H1 (cell line): ENCODE measurements around the gene TSPAN32. TPM values are rescaled to one million over a fixed set of nuclear protein-coding genes. Genes with fewer than 3 reads are reported as not detected.

Experiments used
- CTCF ChIA-PET: fragments of 300-600 bp; sonication (Branson Sonifier 250); formaldehyde crosslinking; loops from one replicate; lab custom pipeline; 2021; ENCODE audit not compliant: partially characterized antibody; lab: Charles Lee
- POLR2A ChIA-PET: fragments of 300-600 bp; sonication (Branson Sonifier 250); formaldehyde crosslinking; loops from one replicate; lab custom pipeline; 2021; ENCODE audit warnings: inconsistent platforms; ENCODE audit not compliant: partially characterized antibody; lab: Charles Lee
- DNase-seq, 2 experiments: peaks; one replicate each; pipeline versions ENCODE4 v3.0.0 to v3.0.0-alpha.2; 2010 to 2022; ENCODE audit warnings: low spot score in 2 of 2, low read depth in 1 of 2, mixed read lengths in 1 of 2
- FAIRE-seq: peaks from 2 replicates; lab custom pipeline; 2011; peaks lifted over from hg19 to GRCh38; lab: Jason Lieb, UNC
- H2AFZ ChIP-seq: 2 replicates; pipeline ENCODE4 v1.8.1; 2012; ENCODE audit warnings: low read length, inconsistent platforms
- H2AK5ac ChIP-seq: 2 replicates; pipeline ENCODE4 v1.6.1; 2013; ENCODE audit warnings: low read depth, low read length
- H2BK120ac ChIP-seq: replicated peaks from 2 replicates; pipeline ENCODE3; 2013; ENCODE audit warnings: low read depth, low read length, inconsistent platforms
- H2BK12ac ChIP-seq: 2 replicates; pipeline ENCODE4 v1.6.1; 2013; ENCODE audit warnings: low read depth, low read length
- H2BK15ac ChIP-seq: 2 replicates; pipeline ENCODE4 v1.6.1; 2013; ENCODE audit warnings: low read length
- H2BK20ac ChIP-seq: 2 replicates; pipeline ENCODE4 v1.6.1; 2013; ENCODE audit warnings: low read length
- H2BK5ac ChIP-seq: 2 replicates; pipeline ENCODE4 v1.6.1; 2013; ENCODE audit warnings: low read depth, low read length
- H3K14ac ChIP-seq: 2 replicates; pipeline ENCODE4 v1.6.1; 2013; ENCODE audit warnings: inconsistent platforms; ENCODE audit not compliant: insufficient read length
- H3K18ac ChIP-seq: 2 replicates; pipeline ENCODE4 v1.6.1; 2013; ENCODE audit warnings: low read length; ENCODE audit errors: extremely low read depth
- H3K23ac ChIP-seq: 2 replicates; pipeline ENCODE4 v1.6.1; 2013; ENCODE audit warnings: inconsistent platforms; ENCODE audit not compliant: insufficient read length
- H3K23me2 ChIP-seq: 2 replicates; pipeline ENCODE4 v1.6.1; 2013; ENCODE audit warnings: low read depth, low read length
- H3K27ac ChIP-seq: 2 replicates; pipeline ENCODE4 v1.6.1; 2011; ENCODE audit warnings: low read depth, low read length, inconsistent platforms
- H3K27me3 ChIP-seq, 4 experiments: replicated peaks in 1 of 4; 1 replicate in 1 of 4; 2 replicates in 3 of 4; pipeline versions ENCODE4 v1.6.1 to v1.8.1; 2011 to 2013; ENCODE audit warnings: low read length in 3 of 4, mild to moderate bottlenecking in 3 of 4, inconsistent platforms in 2 of 4, mixed read lengths in 2 of 4, moderate library complexity in 1 of 4; ENCODE audit not compliant: control insufficient read depth in 3 of 4, insufficient read depth in 3 of 4; ENCODE audit errors: extremely low read depth in 1 of 4
- H3K36me3 ChIP-seq, 4 experiments: 2 replicates each; pipeline versions ENCODE4 v1.6.1 to v1.8.1; 2011 to 2013; ENCODE audit warnings: mild to moderate bottlenecking in 4 of 4, low read length in 3 of 4, moderate library complexity in 2 of 4, control low read depth in 1 of 4, inconsistent platforms in 1 of 4; ENCODE audit not compliant: insufficient read depth in 4 of 4, control insufficient read depth in 2 of 4
- H3K4ac ChIP-seq: replicated peaks from 2 replicates; pipeline ENCODE3; 2013; ENCODE audit warnings: low read length, low read depth, mixed read lengths, inconsistent platforms; ENCODE audit not compliant: insufficient read length
- H3K4me1 ChIP-seq, 4 experiments: replicated peaks in 1 of 4; 1 replicate in 1 of 4; 2 replicates in 3 of 4; pipeline versions ENCODE4 v1.6.1 to v1.8.1; 2011 to 2013; ENCODE audit warnings: low read length in 3 of 4, inconsistent platforms in 2 of 4, mixed read lengths in 1 of 4; ENCODE audit not compliant: insufficient read depth in 4 of 4, control insufficient read depth in 3 of 4
- H3K4me2 ChIP-seq, 2 experiments: 2 replicates each; pipeline versions ENCODE4 v1.6.1 to v1.8.1; 2011 to 2013; ENCODE audit warnings: low read depth in 2 of 2, low read length in 2 of 2, control low read depth in 1 of 2, inconsistent platforms in 1 of 2, mild to moderate bottlenecking in 1 of 2; ENCODE audit not compliant: insufficient read depth in 1 of 2
- H3K4me3 ChIP-seq, 4 experiments: fragments of 200-600, 300-600 bp in 1 of 4; sonication (generic), shearing (Covaris generic), sonication (Bioruptor Twin) in 1 of 4; 2 replicates each; pipeline versions ENCODE4 v1.5.1 to v1.8.1; 2011 to 2016; ENCODE audit warnings: low read length in 4 of 4, low read depth in 3 of 4, control low read depth in 2 of 4, inconsistent platforms in 2 of 4, mild to moderate bottlenecking in 2 of 4, mixed read lengths in 1 of 4, moderate library complexity in 1 of 4; ENCODE audit not compliant: insufficient read depth in 2 of 4; ENCODE audit errors: extremely low read depth in 1 of 4
- H3K56ac ChIP-seq: replicated peaks from 2 replicates; pipeline ENCODE3; 2013; ENCODE audit warnings: low read depth, mild to moderate bottlenecking, mixed read lengths, low read length, inconsistent platforms; ENCODE audit not compliant: insufficient read length
- H3K79me1 ChIP-seq: 2 replicates; pipeline ENCODE4 v1.6.1; 2013; ENCODE audit warnings: low read depth, low read length, control low read depth
- H3K79me2 ChIP-seq, 2 experiments: 2 replicates each; pipeline versions ENCODE4 v1.6.1 to v1.8.1; 2012 to 2013; ENCODE audit warnings: low read length in 2 of 2, mild to moderate bottlenecking in 2 of 2, inconsistent platforms in 1 of 2; ENCODE audit not compliant: insufficient read depth in 2 of 2, control insufficient read depth in 1 of 2
- H3K9ac ChIP-seq, 4 experiments: replicated peaks in 1 of 4; 1 replicate in 1 of 4; 2 replicates in 3 of 4; pipeline versions ENCODE4 v1.6.1 to v1.8.1; 2011 to 2013; ENCODE audit warnings: low read depth in 3 of 4, low read length in 3 of 4, control low read depth in 2 of 4, mild to moderate bottlenecking in 2 of 4, moderate library complexity in 2 of 4, inconsistent platforms in 1 of 4; ENCODE audit errors: extremely low read depth in 1 of 4
- H3K9me3 ChIP-seq, 2 experiments: 2 replicates each; pipeline versions ENCODE4 v1.6.1 to v1.8.1; 2012 to 2013; ENCODE audit warnings: mild to moderate bottlenecking in 2 of 2, moderate library complexity in 2 of 2, control low read depth in 1 of 2, inconsistent platforms in 1 of 2, low read depth in 1 of 2, low read length in 1 of 2, mixed read lengths in 1 of 2; ENCODE audit not compliant: insufficient read depth in 2 of 2
- H4K20me1 ChIP-seq, 2 experiments: replicated peaks in 1 of 2; 2 replicates each; pipeline versions ENCODE3 to v1.8.1; 2011 to 2013; ENCODE audit warnings: inconsistent platforms in 2 of 2, low read length in 2 of 2, mild to moderate bottlenecking in 1 of 2; ENCODE audit not compliant: insufficient read depth in 2 of 2, control insufficient read depth in 1 of 2
- H4K5ac ChIP-seq: 2 replicates; pipeline ENCODE4 v1.6.1; 2013; ENCODE audit warnings: low read length, low read depth, mixed read lengths, inconsistent platforms; ENCODE audit not compliant: insufficient read length
- H4K8ac ChIP-seq: 2 replicates; pipeline ENCODE4 v1.8.0; 2013; ENCODE audit warnings: mild to moderate bottlenecking, moderate library complexity, low read length, inconsistent platforms; ENCODE audit not compliant: insufficient read depth; ENCODE audit errors: extremely low read depth
- H4K91ac ChIP-seq: replicated peaks from 2 replicates; pipeline ENCODE3; 2013; ENCODE audit warnings: low read length, mixed read lengths, inconsistent platforms; ENCODE audit not compliant: insufficient read length
- ASH2L ChIP-seq: fragments of 200-600, 300-600 bp; sonication (generic); IDR thresholded peaks from one replicate; pipeline ENCODE4 v1.7.1; 2017; ENCODE audit warnings: low read length
- BACH1 ChIP-seq: IDR thresholded peaks from 2 replicates; pipeline ENCODE4 v1.6.1; 2012; ENCODE audit warnings: low read length, improper control_type of control experiment
- CTBP2 ChIP-seq: IDR thresholded peaks from 2 replicates; pipeline ENCODE4 v1.7.0; 2011; ENCODE audit warnings: borderline replicate concordance, mild to moderate bottlenecking, moderate library complexity, mixed read lengths, low read length; ENCODE audit not compliant: insufficient read depth, insufficient read length
- EZH2 ChIP-seq: fragments of 200-600 bp; sonication (generic); IDR thresholded peaks from 2 replicates; pipeline ENCODE4 v1.7.1; 2012; ENCODE audit warnings: low read depth, mild to moderate bottlenecking, moderate library complexity, low read length, inconsistent platforms; ENCODE audit not compliant: severe bottlenecking
- GTF2F1 ChIP-seq: IDR thresholded peaks from 2 replicates; pipeline ENCODE4 v1.6.1; 2012; ENCODE audit warnings: low read depth, low read length, improper control_type of control experiment, borderline replicate concordance
- JUN ChIP-seq: IDR thresholded peaks from 2 replicates; pipeline ENCODE4 v1.6.1; 2011; ENCODE audit warnings: low read depth, mild to moderate bottlenecking, improper control_type of control experiment, low read length
- NANOG ChIP-seq: IDR thresholded peaks from 2 replicates; pipeline ENCODE4 v1.6.1; 2011; ENCODE audit warnings: low read length, low read depth, mild to moderate bottlenecking, inconsistent platforms; ENCODE audit not compliant: insufficient read depth, poor library complexity, severe bottlenecking
- RBBP5 ChIP-seq: IDR thresholded peaks from 2 replicates; pipeline ENCODE4 v1.7.1; 2012; ENCODE audit warnings: low read depth, mild to moderate bottlenecking, inconsistent platforms, low read length, moderate library complexity, borderline replicate concordance
- SP2 ChIP-seq: IDR thresholded peaks from 2 replicates; pipeline ENCODE4 v1.6.1; 2012; ENCODE audit warnings: mild to moderate bottlenecking, low read length, inconsistent platforms
- TAF7 ChIP-seq: optimal IDR thresholded peaks from 2 replicates; pipeline ENCODE3; 2011; ENCODE audit warnings: low read depth, mild to moderate bottlenecking, inconsistent platforms, low read length, moderate library complexity, borderline replicate concordance
- TCF12 ChIP-seq: IDR thresholded peaks from 2 replicates; pipeline ENCODE4 v1.6.1; 2011; ENCODE audit warnings: low read depth, mild to moderate bottlenecking, low read length
- WGBS, 2 experiments: shearing (Covaris generic) in 1 of 2; methylation state at CpG; one replicate each; pipeline versions ENCODE4 v1.1.6 to v1.1.7; 2013 to 2015; ENCODE audit warnings: low lambda C conversion rate in 2 of 2, mixed read lengths in 2 of 2, inconsistent platforms in 1 of 2, low coverage in 1 of 2, missing lambda C conversion rate in 1 of 2; ENCODE audit not compliant: insufficient replicate concordance in 2 of 2, insufficient coverage in 1 of 2, insufficient read length in 1 of 2; ENCODE audit errors: extremely low coverage in 1 of 2, missing lambda C conversion rate in 1 of 2; 5-methylcytosine and 5-hydroxymethylcytosine counted together
- polyA plus RNA-seq, 7 experiments: library from polyadenylated mRNA; depleted of rRNA in 3 of 7; stranded (reverse) in 5 of 7; unstranded in 2 of 7; fragments of >200 nt in 5 of 7; fragments of 200-250 nt in 2 of 7; gene quantifications; 1 replicate in 5 of 7; 2 replicates in 1 of 7; 4 replicates in 1 of 7; pipeline versions ENCODE4 v1.2.1 to v1.2.3, GENCODE V29; 2011 to 2013; ENCODE audit warnings: missing spikeins in 2 of 7, mixed read lengths in 2 of 7
- total RNA-seq: library from RNA; stranded (reverse); fragmentation: NEBNext Ultra II Directional; extraction: Animal tissue kit (Norgen Biotek cat#: 25700); gene quantifications from 2 replicates; pipeline ENCODE4 v1.2.1, GENCODE V29; 2021
- TF ChIP-seq, protein P1 (sequence below): IDR thresholded peaks from 2 replicates; pipeline ENCODE4 v1.6.1; 2012; ENCODE audit warnings: low read length, inconsistent platforms

TSPAN32 gene
- total and polyA plus RNA-seq, 2 of the 8 experiments (the other 6 are each of a cell fraction or from before 2014, with no cell fraction given), result not detected

DNA sequence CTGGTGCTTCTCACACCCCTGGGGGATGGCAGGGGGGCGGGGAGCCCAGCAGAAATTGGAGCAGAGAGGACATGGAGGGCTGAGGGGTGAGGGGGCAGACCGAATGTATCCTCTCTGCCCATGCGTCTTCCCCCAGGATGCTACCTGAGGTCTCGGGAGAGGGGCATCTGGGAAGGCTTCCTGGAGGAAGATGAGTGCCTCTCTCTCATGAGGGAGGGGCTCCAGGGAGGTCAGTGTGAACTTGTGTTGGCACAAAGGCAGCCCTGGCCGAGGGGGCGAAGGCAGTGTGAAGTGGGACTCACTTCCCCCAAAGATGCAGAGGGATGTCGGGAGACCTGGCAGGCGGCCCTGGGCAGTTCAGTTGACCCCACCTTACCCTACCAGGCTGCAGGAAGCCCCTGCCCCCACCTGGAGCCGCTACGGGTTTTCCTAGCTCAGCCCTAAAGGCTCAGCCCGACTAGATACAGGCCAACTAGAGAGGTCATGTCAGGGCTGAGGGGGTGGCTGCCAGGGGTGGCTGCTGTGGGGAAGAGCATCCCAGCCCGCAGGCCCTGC lies 41.8 kb upstream of the TSPAN32 start:
- H2BK15ac ChIP-seq, result no peak overlapping the region
- H2AFZ ChIP-seq, result no peak overlapping the region
- WGBS, 2 experiments, result 88% methylated on average over 10 of the region's 12 CpGs; no CpG with 5 or more reads in 1 of the 2 experiments
- no peak overlapping the region for H3K14ac ChIP-seq
- CTCF ChIA-PET, result interaction anchor here (0.9 to 1.3 kb wide), 2 partner anchors 37 to 46 kb away, joined by 3 read pairs; no protein-coding TSS in a partner anchor
- no peaks in the 10 kb centered on the region for H3K79me2 ChIP-seq
- no peak overlapping the region for H4K8ac ChIP-seq
- no peak overlapping the region for H4K5ac ChIP-seq
- H3K9me3 ChIP-seq, result no peaks in the 10 kb centered on the region
- H3K56ac ChIP-seq, result no peak overlapping the region
- H2BK20ac ChIP-seq, result no peak overlapping the region
- no peaks in the 10 kb centered on the region for H3K23me2 ChIP-seq
- H3K4me2 ChIP-seq, result no peak overlapping the region
- no peak overlapping the region for H2BK12ac ChIP-seq
- no peak overlapping the region for H3K4me3 ChIP-seq
- peaks cover 0 to 6% (median 0%) of the 10 kb centered on the region in 4 experiments; a peak in 5 of 7 replicates for H3K27me3 ChIP-seq
- no peak overlapping the region for H3K23ac ChIP-seq
- H3K27ac ChIP-seq, result no peak overlapping the region
- POLR2A ChIA-PET, result no interaction called here
- H3K36me3 ChIP-seq, result no peaks in the 10 kb centered on the region
- DNase-seq (no peak), FAIRE-seq (no peak)
- no peak overlapping the region for H2BK5ac ChIP-seq
- no peak overlapping the region for H3K9ac ChIP-seq
- H2AK5ac ChIP-seq, result no peak overlapping the region
- H2BK120ac ChIP-seq, result no peak overlapping the region
- no peak overlapping the region for H3K4ac ChIP-seq
- no peak overlapping the region for H3K18ac ChIP-seq
- H4K91ac ChIP-seq, result no peak overlapping the region
- H3K4me1 ChIP-seq, result no peaks in the 10 kb centered on the region; a peak in 1 of 7 replicates
- H3K79me1 ChIP-seq, result no peaks in the 10 kb centered on the region
- H4K20me1 ChIP-seq, result peaks cover 0 to 1% of the 10 kb centered on the region in 2 experiments
- no peak for TF ChIP-seq JUN
- no peak for TF ChIP-seq SP2
- TF ChIP-seq GTF2F1, result no peak
- no peak for TF ChIP-seq CTBP2
- TF ChIP-seq TAF7, result no peak
- TF ChIP-seq ASH2L, result no peak
- no peak for TF ChIP-seq EZH2
- no peak for TF ChIP-seq TCF12
- TF ChIP-seq, protein P1, sequence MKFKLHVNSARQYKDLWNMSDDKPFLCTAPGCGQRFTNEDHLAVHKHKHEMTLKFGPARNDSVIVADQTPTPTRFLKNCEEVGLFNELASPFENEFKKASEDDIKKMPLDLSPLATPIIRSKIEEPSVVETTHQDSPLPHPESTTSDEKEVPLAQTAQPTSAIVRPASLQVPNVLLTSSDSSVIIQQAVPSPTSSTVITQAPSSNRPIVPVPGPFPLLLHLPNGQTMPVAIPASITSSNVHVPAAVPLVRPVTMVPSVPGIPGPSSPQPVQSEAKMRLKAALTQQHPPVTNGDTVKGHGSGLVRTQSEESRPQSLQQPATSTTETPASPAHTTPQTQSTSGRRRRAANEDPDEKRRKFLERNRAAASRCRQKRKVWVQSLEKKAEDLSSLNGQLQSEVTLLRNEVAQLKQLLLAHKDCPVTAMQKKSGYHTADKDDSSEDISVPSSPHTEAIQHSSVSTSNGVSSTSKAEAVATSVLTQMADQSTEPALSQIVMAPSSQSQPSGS, result no peak
- no peak for TF ChIP-seq RBBP5
- TF ChIP-seq BACH1, result no peak
- TF ChIP-seq NANOG, result no peak
